Measurements from ENCODE around the gene CHIT1. TPM values are rescaled to one million over a fixed set of nuclear protein-coding genes. Genes with fewer than 3 reads are reported as not detected.

The CHIT1 gene
- total RNA-seq, 2 experiments from 2014 or later: 0.56 to 0.74 TPM

DNA sequence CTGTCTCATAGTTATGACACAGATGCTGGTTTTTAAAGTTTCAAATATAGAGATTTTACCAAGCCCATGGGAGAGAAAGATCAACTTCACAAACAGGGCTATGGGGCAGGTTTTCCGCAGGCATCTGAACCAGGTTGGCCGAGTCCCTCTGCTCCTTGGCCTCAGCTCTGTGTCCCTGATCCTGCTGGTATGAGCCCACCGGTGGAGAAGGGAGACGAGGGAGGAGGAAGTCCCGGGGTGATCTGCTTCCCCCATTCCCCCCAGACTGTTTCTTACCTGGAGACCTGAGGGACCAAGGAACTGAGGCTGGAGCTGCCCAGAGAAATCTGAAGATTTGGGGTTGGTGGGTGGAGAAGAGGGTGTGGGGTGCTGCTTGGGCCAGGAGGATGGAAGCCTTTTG, 46.9 kb upstream of the CHIT1 start:
- TF ChIP-seq, protein P1, sequence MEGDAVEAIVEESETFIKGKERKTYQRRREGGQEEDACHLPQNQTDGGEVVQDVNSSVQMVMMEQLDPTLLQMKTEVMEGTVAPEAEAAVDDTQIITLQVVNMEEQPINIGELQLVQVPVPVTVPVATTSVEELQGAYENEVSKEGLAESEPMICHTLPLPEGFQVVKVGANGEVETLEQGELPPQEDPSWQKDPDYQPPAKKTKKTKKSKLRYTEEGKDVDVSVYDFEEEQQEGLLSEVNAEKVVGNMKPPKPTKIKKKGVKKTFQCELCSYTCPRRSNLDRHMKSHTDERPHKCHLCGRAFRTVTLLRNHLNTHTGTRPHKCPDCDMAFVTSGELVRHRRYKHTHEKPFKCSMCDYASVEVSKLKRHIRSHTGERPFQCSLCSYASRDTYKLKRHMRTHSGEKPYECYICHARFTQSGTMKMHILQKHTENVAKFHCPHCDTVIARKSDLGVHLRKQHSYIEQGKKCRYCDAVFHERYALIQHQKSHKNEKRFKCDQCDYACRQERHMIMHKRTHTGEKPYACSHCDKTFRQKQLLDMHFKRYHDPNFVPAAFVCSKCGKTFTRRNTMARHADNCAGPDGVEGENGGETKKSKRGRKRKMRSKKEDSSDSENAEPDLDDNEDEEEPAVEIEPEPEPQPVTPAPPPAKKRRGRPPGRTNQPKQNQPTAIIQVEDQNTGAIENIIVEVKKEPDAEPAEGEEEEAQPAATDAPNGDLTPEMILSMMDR (IDR thresholded peaks at IDR 0.05): no peak
- H3K27ac Mint-ChIP-seq: no peak overlapping the region
- intact Hi-C loops (cut with micrococcal nuclease): no loop called here
- no peaks in the 10 kb centered on the region for H3K36me3 Mint-ChIP-seq (ENCODE audit: low read depth)
- CTCF ChIA-PET: interaction anchor here (1.0 to 21.4 kb wide), 8 partner anchors 7 to 65 kb away, joined by 4 to 1114 read pairs (median 23); partner anchors contain the start of genes BTG2 and FMOD
- no peaks in the 10 kb centered on the region for H3K27me3 Mint-ChIP-seq
- DNase-seq: no peak
- H3K4me1 Mint-ChIP-seq (ENCODE audit: low read depth): peaks cover 61% of the 10 kb centered on the region
- ATAC-seq: no peak
- POLR2A ChIA-PET: interaction anchor here (1.7 to 9.6 kb wide), 6 partner anchors 9 to 49 kb away, joined by 5 to 123 read pairs (median 37); partner anchors contain the start of gene BTG2
- no peak overlapping the region for H3K4me3 Mint-ChIP-seq
- no peaks in the 10 kb centered on the region for H3K9me3 Mint-ChIP-seq

DNA sequence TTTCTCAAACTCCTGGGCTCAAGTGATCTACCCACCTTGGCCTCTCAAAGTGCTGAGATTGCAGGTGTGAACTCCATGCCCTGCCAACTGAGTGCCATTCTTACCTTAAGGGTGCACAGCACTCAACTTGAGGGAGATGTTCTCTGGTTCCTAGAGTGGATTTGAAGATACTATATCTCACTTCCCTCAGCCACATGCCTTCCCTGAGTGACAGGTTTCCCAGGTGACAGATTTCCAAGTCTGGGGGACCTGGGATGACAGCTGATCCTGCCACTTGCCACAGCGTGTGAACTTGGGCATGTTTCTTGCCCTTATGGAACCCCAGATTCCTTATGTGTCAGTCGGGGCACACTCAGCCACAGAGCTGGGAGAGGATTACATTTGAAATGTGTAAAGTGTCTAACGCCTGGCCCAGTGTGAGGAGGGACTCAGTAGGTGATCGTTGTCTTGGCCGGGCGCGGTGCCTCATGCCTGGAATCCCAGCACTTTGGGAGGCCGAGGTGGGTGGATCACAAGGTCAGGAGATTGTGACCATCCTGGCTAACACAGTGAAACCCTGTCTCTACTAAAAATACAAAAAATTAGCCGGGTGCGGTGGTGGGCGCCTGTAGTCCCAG, 46.3 kb upstream of the CHIT1 start:
- CTCF ChIA-PET: interaction anchor here (1.0 to 21.4 kb wide), 6 partner anchors 6 to 65 kb away, joined by 4 to 1114 read pairs (median 33); partner anchors contain the start of gene FMOD
- Mint-ChIP-seq H3K4me3 (no peak overlapping the region), H3K27me3 (no peaks in the 10 kb centered on the region), H3K27ac (no peak overlapping the region), H3K36me3 (ENCODE audit: low read depth) (no peaks in the 10 kb centered on the region), H3K4me1 (ENCODE audit: low read depth) (peaks cover 66% of the 10 kb centered on the region), H3K9me3 (no peaks in the 10 kb centered on the region)
- POLR2A ChIA-PET: interaction anchor here (0.9 to 9.6 kb wide), 7 partner anchors 8 to 50 kb away, joined by 3 to 123 read pairs (median 9); partner anchors contain the start of gene BTG2
- TF ChIP-seq, protein P1 (IDR thresholded peaks at IDR 0.05): no peak
- no peak for DNase-seq
- ATAC-seq: no peak
- intact Hi-C loops (cut with micrococcal nuclease): no loop called here

DNA sequence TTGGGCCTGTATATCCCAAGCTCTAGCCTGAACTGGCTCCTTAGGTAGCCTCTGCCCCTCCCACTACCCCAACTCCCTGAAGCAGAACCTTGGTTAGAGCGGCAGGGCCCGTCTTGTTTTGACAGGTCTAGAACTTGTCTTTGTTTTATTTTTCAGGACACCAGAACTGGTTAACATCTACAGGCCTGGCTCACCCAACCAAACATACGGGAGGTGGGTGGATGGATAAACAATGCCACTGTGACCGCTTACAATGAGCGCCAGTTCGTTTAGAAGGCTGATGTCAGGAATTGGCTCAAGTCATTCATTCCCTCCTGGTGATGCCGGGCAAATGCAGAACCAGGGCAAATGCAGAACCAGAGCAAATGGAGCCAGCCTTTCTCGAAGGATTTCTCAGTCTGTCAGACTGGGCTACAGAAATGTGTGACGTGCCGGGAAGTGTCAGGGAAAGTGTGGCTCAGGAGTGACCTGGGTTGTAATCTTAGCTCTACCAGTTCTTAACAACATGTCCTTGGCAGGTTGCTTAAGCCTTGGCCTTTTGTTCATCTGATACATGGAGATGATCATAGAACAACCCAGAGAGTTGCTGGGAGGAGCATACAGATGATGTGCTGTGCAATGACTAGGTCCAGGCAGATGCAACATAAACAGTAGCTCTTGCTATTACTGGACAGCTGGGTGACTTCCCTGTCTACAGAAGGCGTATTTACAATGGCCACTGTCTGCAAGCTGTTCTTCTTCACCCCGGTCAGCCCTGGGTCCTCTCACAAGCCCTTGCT, 45.3 kb upstream of the CHIT1 start:
- TF ChIP-seq, protein P1 (IDR thresholded peaks at IDR 0.05): no peak
- H3K4me3 Mint-ChIP-seq: peak overlapping the region; percentile 77

DNA sequence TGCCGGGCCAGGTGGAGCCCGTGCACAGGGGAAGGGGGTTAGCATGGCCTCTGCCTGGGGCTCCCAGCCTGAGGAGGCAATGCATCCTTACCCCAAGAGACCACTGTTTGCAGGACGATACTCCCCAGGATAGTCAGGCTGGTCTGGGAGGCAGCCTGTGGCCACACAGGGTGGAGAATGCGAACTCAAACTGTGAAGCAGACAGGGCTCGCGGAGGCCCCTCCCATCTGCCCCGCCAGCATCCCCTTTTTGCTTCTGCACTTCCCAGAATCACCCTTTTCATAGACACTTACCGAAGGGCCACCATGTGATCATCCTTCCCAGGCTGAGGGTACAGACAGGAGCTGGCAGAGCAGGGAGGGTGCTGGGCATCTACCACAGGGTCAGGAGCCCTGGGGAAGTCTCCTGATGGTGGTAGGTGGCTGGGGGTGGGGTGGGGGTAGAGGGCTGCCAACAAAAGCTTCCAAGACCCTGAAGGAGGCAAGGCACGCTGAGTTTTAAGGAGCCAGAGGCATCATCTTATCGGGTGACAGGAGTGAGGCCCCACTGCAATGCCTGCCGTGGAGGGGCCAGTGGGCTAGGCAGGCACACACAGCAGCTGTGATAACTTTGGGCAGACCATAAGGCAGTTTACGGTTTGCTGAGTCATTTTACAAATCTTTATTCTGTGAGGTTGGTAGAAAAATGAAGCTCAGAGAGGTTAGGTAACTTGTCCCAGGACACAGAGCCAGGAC, 44.6 kb upstream of the CHIT1 start:
- intact Hi-C loops (cut with micrococcal nuclease): loop anchor here (1.0 to 5.0 kb wide), 2 partner anchors 33 to 64 kb away; partner anchors contain the start of gene BTG2
- ATAC-seq: no peak
- no peaks in the 10 kb centered on the region for H3K9me3 Mint-ChIP-seq
- ChIA-PET POLR2A (interaction anchor here (1.0 to 9.6 kb wide), 8 partner anchors 10 to 66 kb away, joined by 3 to 123 read pairs (median 4); partner anchors contain the start of gene BTG2), CTCF (interaction anchor here (0.8 to 20.6 kb wide), 13 partner anchors 9 to 213 kb away, joined by 3 to 1114 read pairs (median 7); partner anchors contain the start of gene FMOD)
- DNase-seq: peak; percentile 31
- H3K4me3 Mint-ChIP-seq: peak overlapping the region; percentile 77
- H3K36me3 Mint-ChIP-seq (ENCODE audit: low read depth): no peaks in the 10 kb centered on the region
- H3K27me3 Mint-ChIP-seq: no peaks in the 10 kb centered on the region
- TF ChIP-seq, protein P1 (IDR thresholded peaks at IDR 0.05): no peak
- H3K4me1 Mint-ChIP-seq (ENCODE audit: low read depth): peaks cover 64% of the 10 kb centered on the region
- H3K27ac Mint-ChIP-seq: peak overlapping the region; percentile 83

More for the DNA sequence above, 45.3 kb upstream of the CHIT1 start:
- no peak for DNase-seq
- Mint-ChIP-seq H3K27ac (peak overlapping the region; percentile 83), H3K36me3 (ENCODE audit: low read depth) (no peaks in the 10 kb centered on the region), H3K27me3 (no peaks in the 10 kb centered on the region), H3K9me3 (no peaks in the 10 kb centered on the region), H3K4me1 (ENCODE audit: low read depth) (peaks cover 66% of the 10 kb centered on the region)
- no peak for ATAC-seq
- ChIA-PET CTCF (interaction anchor here (0.8 to 20.6 kb wide), 13 partner anchors 8 to 213 kb away, joined by 3 to 1114 read pairs (median 7); partner anchors contain the start of gene FMOD), POLR2A (interaction anchor here (0.9 to 9.6 kb wide), 9 partner anchors 9 to 65 kb away, joined by 3 to 123 read pairs (median 3); partner anchors contain the start of gene BTG2)
- intact Hi-C loops (cut with micrococcal nuclease): loop anchor here (5.0 kb wide), 1 partner anchor 33 kb away; the partner anchor contains the start of gene BTG2

All from activated CD8-positive, alpha-beta T cell treated with anti-CD3 and anti-CD28 coated beads for 36 hours (primary cell).